HepG2 (cell line): ENCODE results near the gene CLDN3. TPM values are rescaled to one million over a fixed set of nuclear protein-coding genes. Genes with fewer than 3 reads are reported as not detected.

Experiments used
- CHD2 ChIP-seq: IDR thresholded peaks from 2 replicates; pipeline ENCODE4 v1.6.1; 2011; ENCODE audit warnings: low read depth, low read length, improper control_type of control experiment
- EEA1 ChIP-seq: sonication (generic); formaldehyde crosslinking; IDR thresholded peaks from 2 replicates; pipeline ENCODE4 v1.5.1; 2020; ENCODE audit warnings: mild to moderate bottlenecking, missing genetic modification reagents, borderline replicate concordance
- EED ChIP-seq: sonication (generic); formaldehyde crosslinking; IDR thresholded peaks from 2 replicates; pipeline ENCODE4 v1.5.0; 2020; ENCODE audit warnings: mild to moderate bottlenecking, missing genetic modification reagents
- ESRRA ChIP-seq: sonication (generic); formaldehyde crosslinking; IDR thresholded peaks from 2 replicates; pipeline ENCODE4 v1.5.1; 2020; ENCODE audit warnings: mild to moderate bottlenecking, low read depth, missing genetic modification reagents
- FOXO4 ChIP-seq: sonication (generic); formaldehyde crosslinking; conservative IDR thresholded peaks from 2 replicates; pipeline ENCODE4 v1.8.1; 2023; ENCODE audit warnings: missing genetic modification reagents
- KDM5B ChIP-seq: sonication (generic); formaldehyde crosslinking; IDR thresholded peaks from 2 replicates; pipeline ENCODE4 v1.4.0; 2020; ENCODE audit warnings: missing genetic modification reagents, mild to moderate bottlenecking, borderline replicate concordance
- PREB ChIP-seq: sonication (generic); formaldehyde crosslinking; IDR thresholded peaks from 2 replicates; pipeline ENCODE4 v1.4.0; 2020; ENCODE audit warnings: missing genetic modification reagents
- RERE ChIP-seq: IDR thresholded peaks from 2 replicates; pipeline ENCODE4 v1.6.1; 2016; ENCODE audit warnings: low read depth, missing genetic modification reagents, missing compliant biosample characterization
- ZBTB20 ChIP-seq: sonication (generic); formaldehyde crosslinking; IDR thresholded peaks from 2 replicates; pipeline ENCODE4 v1.8.1; 2023; ENCODE audit warnings: missing genetic modification reagents, low read depth, mild to moderate bottlenecking, borderline replicate concordance
- ZBTB7B ChIP-seq: sonication (generic); formaldehyde crosslinking; IDR thresholded peaks from 2 replicates; pipeline ENCODE4 v1.4.0; 2020; ENCODE audit warnings: missing genetic modification reagents
- ZNF850 ChIP-seq: sonication (generic); formaldehyde crosslinking; conservative IDR thresholded peaks from 2 replicates; pipeline ENCODE4 v1.9.0; 2021; ENCODE audit warnings: mild to moderate bottlenecking, missing genetic modification reagents
- polyA plus RNA-seq, 8 experiments: library from polyadenylated mRNA; depleted of rRNA in 3 of 8; stranded (reverse) in 7 of 8; unstranded in 1 of 8; fragments of >200 nt; fragmentation: Illumina TruSeq in 4 of 8; extraction: Trizol in 4 of 8; gene quantifications; 2 replicates each; pipeline versions ENCODE4 v1.2.1 to v1.2.3, GENCODE V29; 2011 to 2016; ENCODE audit warnings: low read depth in 4 of 8, missing spikeins in 1 of 8, mixed read lengths in 1 of 8; ENCODE audit not compliant: insufficient read depth in 1 of 8
- total RNA-seq, 5 experiments: library from RNA; depleted of rRNA; stranded (reverse); fragments of >200 nt; fragmentation: Illumina TruSeq; extraction: Trizol; gene quantifications; 2 replicates each; pipeline ENCODE4 v1.2.3, GENCODE V29; 2016; ENCODE audit warnings: low read depth in 1 of 5
- TF ChIP-seq, protein P1 (sequence below): IDR thresholded peaks from 2 replicates; pipeline ENCODE4 v1.6.1; 2016; ENCODE audit warnings: low read depth
- TF ChIP-seq, protein P2 (sequence below): sonication (generic); formaldehyde crosslinking; IDR thresholded peaks from 2 replicates; pipeline ENCODE4 v1.4.0; 2020; ENCODE audit warnings: missing genetic modification reagents

The CLDN3 gene
- total and polyA plus RNA-seq, 2 of the 13 experiments (the other 11 are each of a cell fraction or from before 2014, with no cell fraction given), result 0.31 to 0.51 TPM

GRCh38 chr7:73742753-73743641 lies 27.1 kb downstream of the CLDN3 start (continued):
- TF ChIP-seq RERE (CRISPR knock-in tag) (no peak), PREB (CRISPR knock-in tag) (no peak), ESRRA (CRISPR knock-in tag) (no peak), ZNF850 (CRISPR knock-in tag) (no peak), ZBTB7B (CRISPR knock-in tag) (peak; percentile 53), KDM5B (no peak), CHD2 (no peak), EEA1 (CRISPR knock-in tag) (no peak), EED (CRISPR knock-in tag) (no peak), ZBTB20 (CRISPR knock-in tag) (no peak), FOXO4 (CRISPR knock-in tag) (no peak)
- TF ChIP-seq, protein P1, sequence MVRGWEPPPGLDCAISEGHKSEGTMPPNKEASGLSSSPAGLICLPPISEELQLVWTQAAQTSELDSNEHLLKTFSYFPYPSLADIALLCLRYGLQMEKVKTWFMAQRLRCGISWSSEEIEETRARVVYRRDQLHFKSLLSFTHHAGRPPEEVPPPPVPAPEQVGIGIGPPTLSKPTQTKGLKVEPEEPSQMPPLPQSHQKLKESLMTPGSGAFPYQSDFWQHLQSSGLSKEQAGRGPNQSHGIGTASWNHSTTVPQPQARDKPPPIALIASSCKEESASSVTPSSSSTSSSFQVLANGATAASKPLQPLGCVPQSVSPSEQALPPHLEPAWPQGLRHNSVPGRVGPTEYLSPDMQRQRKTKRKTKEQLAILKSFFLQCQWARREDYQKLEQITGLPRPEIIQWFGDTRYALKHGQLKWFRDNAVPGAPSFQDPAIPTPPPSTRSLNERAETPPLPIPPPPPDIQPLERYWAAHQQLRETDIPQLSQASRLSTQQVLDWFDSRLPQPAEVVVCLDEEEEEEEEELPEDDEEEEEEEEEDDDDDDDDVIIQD (CRISPR knock-in tag), result no peak
- TF ChIP-seq, protein P2, sequence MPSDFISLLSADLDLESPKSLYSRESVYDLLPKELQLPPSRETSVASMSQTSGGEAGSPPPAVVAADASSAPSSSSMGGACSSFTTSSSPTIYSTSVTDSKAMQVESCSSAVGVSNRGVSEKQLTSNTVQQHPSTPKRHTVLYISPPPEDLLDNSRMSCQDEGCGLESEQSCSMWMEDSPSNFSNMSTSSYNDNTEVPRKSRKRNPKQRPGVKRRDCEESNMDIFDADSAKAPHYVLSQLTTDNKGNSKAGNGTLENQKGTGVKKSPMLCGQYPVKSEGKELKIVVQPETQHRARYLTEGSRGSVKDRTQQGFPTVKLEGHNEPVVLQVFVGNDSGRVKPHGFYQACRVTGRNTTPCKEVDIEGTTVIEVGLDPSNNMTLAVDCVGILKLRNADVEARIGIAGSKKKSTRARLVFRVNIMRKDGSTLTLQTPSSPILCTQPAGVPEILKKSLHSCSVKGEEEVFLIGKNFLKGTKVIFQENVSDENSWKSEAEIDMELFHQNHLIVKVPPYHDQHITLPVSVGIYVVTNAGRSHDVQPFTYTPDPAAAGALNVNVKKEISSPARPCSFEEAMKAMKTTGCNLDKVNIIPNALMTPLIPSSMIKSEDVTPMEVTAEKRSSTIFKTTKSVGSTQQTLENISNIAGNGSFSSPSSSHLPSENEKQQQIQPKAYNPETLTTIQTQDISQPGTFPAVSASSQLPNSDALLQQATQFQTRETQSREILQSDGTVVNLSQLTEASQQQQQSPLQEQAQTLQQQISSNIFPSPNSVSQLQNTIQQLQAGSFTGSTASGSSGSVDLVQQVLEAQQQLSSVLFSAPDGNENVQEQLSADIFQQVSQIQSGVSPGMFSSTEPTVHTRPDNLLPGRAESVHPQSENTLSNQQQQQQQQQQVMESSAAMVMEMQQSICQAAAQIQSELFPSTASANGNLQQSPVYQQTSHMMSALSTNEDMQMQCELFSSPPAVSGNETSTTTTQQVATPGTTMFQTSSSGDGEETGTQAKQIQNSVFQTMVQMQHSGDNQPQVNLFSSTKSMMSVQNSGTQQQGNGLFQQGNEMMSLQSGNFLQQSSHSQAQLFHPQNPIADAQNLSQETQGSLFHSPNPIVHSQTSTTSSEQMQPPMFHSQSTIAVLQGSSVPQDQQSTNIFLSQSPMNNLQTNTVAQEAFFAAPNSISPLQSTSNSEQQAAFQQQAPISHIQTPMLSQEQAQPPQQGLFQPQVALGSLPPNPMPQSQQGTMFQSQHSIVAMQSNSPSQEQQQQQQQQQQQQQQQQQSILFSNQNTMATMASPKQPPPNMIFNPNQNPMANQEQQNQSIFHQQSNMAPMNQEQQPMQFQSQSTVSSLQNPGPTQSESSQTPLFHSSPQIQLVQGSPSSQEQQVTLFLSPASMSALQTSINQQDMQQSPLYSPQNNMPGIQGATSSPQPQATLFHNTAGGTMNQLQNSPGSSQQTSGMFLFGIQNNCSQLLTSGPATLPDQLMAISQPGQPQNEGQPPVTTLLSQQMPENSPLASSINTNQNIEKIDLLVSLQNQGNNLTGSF (CRISPR knock-in tag), result no peak
